Suppressor macrophage (primary cell): ENCODE data around the gene GPC3.

ENCODE experiments used
- DNase-seq, 4 experiments: peaks; one replicate each; pipeline ENCODE4 v3.0.0-alpha.2; 2020 to 2022

The GPC3 gene

GRCh38 chrX:133497356-133497755 is 488.0 kb downstream of the GPC3 start:
- DNase-seq: no peak

GRCh38 chrX:133495464-133496391 is 489.7 kb downstream of the GPC3 start:
- no peak for DNase-seq

GRCh38 chrX:133493366-133493765 is 492.0 kb downstream of the GPC3 start:
- DNase-seq: no peak

GRCh38 chrX:133490955-133491354 is 494.4 kb downstream of the GPC3 start:
- DNase-seq: no peak
